Activated CD4-positive, alpha-beta T cell treated with anti-CD3 and anti-CD28 coated beads for 1 hour (primary cell): ENCODE measurements around the gene RASSF9.

Source experiments
- DNase-seq: peaks from one replicate; pipeline ENCODE4 v3.0.0-alpha.2; 2020

The RASSF9 gene

GRCh38 chr12:85820101-85820500 is 16.1 kb downstream of the RASSF9 start:
- no peak for DNase-seq

GRCh38 chr12:85814741-85815140 is 21.5 kb downstream of the RASSF9 start:
- DNase-seq = no peak

GRCh38 chr12:85814071-85814470 is 22.1 kb downstream of the RASSF9 start:
- no peak for DNase-seq

- DNase-seq = no peak
Measured at GRCh38 chr12:85809500-85809899, 26.7 kb downstream of the RASSF9 start.

- no peak for DNase-seq
Measured at GRCh38 chr12:85807730-85808129, 28.5 kb downstream of the RASSF9 start.

GRCh38 chr12:85805654-85806053 is 30.6 kb downstream of the RASSF9 start:
- no peak for DNase-seq

- DNase-seq = no peak
Measured at GRCh38 chr12:85804663-85805062, 31.5 kb downstream of the RASSF9 start.

GRCh38 chr12:85803923-85804322 is 32.3 kb downstream of the RASSF9 start:
- DNase-seq = no peak

GRCh38 chr12:85803231-85803630 is 33.0 kb downstream of the RASSF9 start:
- no peak for DNase-seq

- no peak for DNase-seq
Measured at GRCh38 chr12:85798122-85798521, 38.1 kb downstream of the RASSF9 start.

- no peak for DNase-seq
Measured at GRCh38 chr12:85796001-85796400, 40.2 kb downstream of the RASSF9 start.

- DNase-seq = no peak
Measured at GRCh38 chr12:85794531-85794930, 41.7 kb downstream of the RASSF9 start.

- DNase-seq = no peak
Measured at GRCh38 chr12:85784096-85784720, 52.0 kb downstream of the RASSF9 start.

- DNase-seq = no peak
Measured at GRCh38 chr12:85782711-85783110, 53.5 kb downstream of the RASSF9 start.

GRCh38 chr12:85781766-85782165 is 54.4 kb downstream of the RASSF9 start:
- no peak for DNase-seq

GRCh38 chr12:85779768-85780167 is 56.4 kb downstream of the RASSF9 start:
- no peak for DNase-seq

- no peak for DNase-seq
Measured at GRCh38 chr12:85775091-85775490, 61.1 kb downstream of the RASSF9 start.

- no peak for DNase-seq
Measured at GRCh38 chr12:85765453-85765869, 70.7 kb downstream of the RASSF9 start.

- no peak for DNase-seq
Measured at GRCh38 chr12:85759623-85760022, 76.6 kb downstream of the RASSF9 start.

GRCh38 chr12:85759091-85759490 is 77.1 kb downstream of the RASSF9 start:
- no peak for DNase-seq

GRCh38 chr12:85755760-85756159 is 80.4 kb downstream of the RASSF9 start:
- DNase-seq = no peak
